GM13976 (cell line): ENCODE results near the gene CPSF4.
A peak's percentile ranks its signal among the peaks of the same experiment; 100 is the strongest.

Experiments
- DNase-seq: peaks from one replicate; pipeline ENCODE4 v3.0.0; 2012; ENCODE audit warnings: low spot score
- in situ Hi-C: fragments of 300-500 bp; cut with MboI; formaldehyde crosslinking; loops from one replicate; pipeline ENCODE4 v1.12.0; 2022; ENCODE audit warnings: low sequenced_read_pairs, mixed read lengths, inconsistent platforms; ENCODE audit not compliant: unreplicated experiment
- TF ChIP-seq, protein P1 (sequence below): IDR thresholded peaks from 2 replicates; pipeline ENCODE4 v1.5.1; 2012; ENCODE audit warnings: borderline replicate concordance, mild to moderate bottlenecking; ENCODE audit not compliant: insufficient read depth; ENCODE audit errors: extremely low read depth, missing control alignments, control extremely low read depth

CPSF4 gene

DNA sequence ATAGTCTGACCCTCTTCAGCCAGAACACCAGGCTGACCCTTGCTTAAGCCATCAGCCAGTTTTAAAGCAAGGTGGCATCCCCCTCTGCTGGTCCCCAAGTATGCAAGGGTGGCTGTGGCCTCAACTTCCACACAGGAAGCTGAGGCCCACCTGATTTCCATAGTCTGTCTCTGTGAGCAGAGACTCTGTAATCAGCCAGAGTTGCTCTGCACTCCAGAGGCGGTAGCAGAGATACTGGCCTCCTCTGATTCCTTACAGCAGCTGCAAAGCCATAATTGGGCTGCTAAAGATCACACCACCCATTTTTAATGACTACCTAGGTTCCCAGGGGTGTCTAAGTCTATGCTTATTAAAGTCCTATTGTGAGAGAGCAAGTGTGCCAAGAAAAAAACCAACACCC is 32.2 kb upstream of the CPSF4 start:
- in situ Hi-C loops, result no loop called here
- TF ChIP-seq, protein P1, sequence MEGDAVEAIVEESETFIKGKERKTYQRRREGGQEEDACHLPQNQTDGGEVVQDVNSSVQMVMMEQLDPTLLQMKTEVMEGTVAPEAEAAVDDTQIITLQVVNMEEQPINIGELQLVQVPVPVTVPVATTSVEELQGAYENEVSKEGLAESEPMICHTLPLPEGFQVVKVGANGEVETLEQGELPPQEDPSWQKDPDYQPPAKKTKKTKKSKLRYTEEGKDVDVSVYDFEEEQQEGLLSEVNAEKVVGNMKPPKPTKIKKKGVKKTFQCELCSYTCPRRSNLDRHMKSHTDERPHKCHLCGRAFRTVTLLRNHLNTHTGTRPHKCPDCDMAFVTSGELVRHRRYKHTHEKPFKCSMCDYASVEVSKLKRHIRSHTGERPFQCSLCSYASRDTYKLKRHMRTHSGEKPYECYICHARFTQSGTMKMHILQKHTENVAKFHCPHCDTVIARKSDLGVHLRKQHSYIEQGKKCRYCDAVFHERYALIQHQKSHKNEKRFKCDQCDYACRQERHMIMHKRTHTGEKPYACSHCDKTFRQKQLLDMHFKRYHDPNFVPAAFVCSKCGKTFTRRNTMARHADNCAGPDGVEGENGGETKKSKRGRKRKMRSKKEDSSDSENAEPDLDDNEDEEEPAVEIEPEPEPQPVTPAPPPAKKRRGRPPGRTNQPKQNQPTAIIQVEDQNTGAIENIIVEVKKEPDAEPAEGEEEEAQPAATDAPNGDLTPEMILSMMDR, result no peak
- DNase-seq, result no peak

DNA sequence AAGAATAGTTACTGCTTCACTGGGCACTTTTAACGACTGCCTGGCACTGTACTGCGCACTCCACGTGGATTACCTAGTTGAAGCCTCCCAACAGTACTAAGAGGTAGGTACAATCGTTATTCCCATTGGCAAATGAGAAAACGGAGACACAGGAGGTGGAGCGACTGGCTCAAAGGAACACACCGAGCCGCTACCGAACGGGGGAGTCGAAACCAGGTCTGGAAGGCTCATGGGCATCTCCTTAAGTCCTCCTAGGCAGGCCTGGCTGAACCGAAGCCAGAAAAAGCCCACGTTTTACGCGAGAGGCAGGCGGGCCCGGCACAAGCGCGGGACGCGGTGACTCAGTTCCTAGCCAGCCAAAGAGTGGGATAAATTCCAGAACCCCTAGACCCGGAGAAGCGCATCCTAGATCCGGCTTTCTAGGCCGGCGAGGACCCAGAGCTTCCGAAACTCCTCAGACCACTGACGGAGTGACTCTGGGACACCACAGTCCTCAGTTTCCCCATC is 30.8 kb upstream of the CPSF4 start:
- in situ Hi-C loops, result no loop called here
- DNase-seq, result no peak
- TF ChIP-seq, protein P1, result no peak

DNA sequence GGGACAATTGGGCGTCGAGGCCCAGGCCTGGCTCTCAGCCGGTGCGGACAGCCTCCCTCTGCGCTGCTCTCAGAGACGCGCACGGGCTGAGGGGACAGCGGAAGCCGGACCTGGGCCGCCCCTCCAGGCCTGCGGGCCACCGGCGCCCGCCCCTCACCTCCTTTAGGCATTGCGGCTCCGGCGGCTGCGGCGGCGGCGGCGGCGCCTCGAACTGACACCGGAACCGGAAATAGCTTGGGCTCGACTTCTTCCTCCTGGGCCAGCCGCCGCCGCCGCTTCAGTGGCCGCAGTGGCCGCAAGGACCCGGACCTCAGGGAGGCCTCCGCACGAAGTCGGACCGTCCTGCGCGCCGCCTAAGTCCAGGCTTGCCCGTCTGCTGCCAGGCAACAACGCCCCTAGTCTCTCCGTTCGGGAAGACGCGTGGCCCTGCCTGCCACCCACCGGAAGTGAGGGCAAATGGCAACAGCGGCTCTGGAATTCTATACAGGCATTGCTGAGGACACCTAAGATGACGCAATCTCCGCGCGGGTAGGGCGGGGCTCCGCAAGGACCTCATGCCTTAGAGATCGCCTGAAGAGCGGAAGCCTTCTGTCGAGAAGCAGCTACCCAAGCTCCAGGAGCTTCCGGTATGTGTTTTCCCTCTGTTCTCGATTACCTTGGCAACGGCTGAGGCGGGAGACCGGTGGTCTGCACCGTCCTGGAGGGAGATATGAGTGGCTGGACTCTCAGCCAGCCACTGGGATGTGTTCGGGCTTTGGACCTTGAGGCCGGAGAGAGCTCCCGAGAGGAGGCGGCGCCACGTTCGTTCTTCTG is 30.2 kb upstream of the CPSF4 start, which contains the start of the genes BUD31 and PDAP1:
Gene BUD31, plus strand, starts transcription at position 591 of the 813 bp plus-strand sequence. CDS start 2,124 bp downstream, outside the sequence.
Gene PDAP1, minus strand, starts transcription at position 219 of the 813 bp plus-strand sequence. Its CDS starts 49 bp downstream, at position 170.
- TF ChIP-seq, protein P1, result no peak
- DNase-seq, result peak; percentile 96
- in situ Hi-C loops, result no loop called here

DNA sequence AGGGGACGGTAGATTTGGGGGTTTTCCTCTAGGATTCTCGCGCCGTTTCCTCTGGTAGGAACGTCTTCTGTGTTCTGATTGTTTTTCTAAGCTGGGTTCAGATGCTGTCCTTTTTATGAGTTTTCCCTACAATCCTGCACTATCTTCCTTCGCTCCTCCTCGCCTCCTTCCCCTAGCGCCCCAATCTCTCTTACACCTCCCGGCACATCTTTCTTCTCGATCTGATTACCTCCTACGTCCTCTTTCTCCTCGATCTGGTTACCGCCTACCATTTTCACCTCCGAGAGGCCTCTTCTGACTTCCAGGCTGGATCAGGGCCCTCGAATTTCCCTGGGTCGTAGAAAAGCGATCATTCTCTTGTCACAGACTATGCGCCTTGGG is 29.6 kb upstream of the CPSF4 start:
- in situ Hi-C loops, result no loop called here
- no peak for DNase-seq
- TF ChIP-seq, protein P1, result no peak

DNA sequence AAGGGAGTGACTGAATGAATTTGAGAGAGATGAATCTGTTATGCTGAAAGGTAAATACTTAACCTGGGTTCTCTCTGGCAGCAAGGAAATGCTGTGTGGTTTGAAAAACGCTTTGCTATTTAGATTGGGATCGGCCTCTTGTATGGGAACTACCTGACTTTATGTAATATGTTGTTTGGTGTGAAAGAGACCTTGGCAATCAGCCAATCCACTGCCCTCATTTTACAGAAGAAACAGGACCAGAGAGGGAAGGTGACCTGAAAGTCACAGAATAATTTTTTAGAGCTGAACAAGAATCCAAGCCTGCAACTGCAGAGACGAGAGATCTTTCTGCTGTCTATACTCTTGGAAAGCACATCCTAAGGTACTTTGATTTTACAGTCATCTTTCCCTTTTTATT is 28.9 kb upstream of the CPSF4 start:
- in situ Hi-C loops, result no loop called here
- DNase-seq, result no peak
- TF ChIP-seq, protein P1, result no peak

DNA sequence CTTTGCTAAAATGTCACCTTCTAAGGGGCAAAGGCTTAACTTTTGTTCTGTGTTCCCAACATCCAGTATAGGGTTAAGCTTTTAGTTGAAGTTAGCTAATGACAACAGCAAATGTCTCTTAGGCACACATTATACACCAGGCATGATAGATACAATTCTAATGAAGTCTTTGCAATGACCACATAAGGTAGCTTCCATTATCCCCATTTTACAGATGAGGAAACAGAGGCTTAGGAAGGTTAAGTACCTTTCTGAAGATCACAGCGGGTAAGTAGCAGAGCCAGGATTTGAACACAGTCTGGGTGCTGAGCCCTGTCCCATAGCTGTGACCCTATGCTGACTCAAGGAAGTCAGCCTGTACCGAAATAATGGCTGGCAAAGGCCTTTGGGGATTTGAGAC is 28.1 kb upstream of the CPSF4 start:
- no peak for DNase-seq
- in situ Hi-C loops, result no loop called here
- TF ChIP-seq, protein P1, result no peak
